ENCODE measurements around the gene PSG2.
"Not testable (repeated sequence)": the region's sequence is repeated elsewhere in the genome, so short reads cannot be mapped to it uniquely, and the experiment has no call there.

DNA sequence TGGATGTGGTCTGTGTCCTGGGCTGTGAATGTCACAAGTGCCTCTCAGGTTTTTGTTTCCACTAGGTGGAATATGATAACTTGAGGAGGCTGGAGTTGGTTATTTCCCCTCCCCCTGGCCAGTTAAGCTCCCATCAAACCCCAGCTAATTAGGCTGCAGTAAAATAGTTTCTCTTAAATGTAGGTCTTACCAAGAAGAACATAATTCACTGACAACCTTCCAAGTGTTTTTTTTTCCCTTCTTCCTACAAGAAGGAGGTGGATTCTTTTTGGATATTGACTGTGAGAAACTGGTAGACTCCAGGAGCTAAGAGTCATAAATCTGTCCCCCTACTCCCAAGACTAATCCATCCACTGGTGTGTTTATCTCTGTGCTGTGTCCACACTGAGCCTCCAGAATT lies 15.9 kb upstream of the PSG2 start:
- TF ChIP-seq, protein P1, sequence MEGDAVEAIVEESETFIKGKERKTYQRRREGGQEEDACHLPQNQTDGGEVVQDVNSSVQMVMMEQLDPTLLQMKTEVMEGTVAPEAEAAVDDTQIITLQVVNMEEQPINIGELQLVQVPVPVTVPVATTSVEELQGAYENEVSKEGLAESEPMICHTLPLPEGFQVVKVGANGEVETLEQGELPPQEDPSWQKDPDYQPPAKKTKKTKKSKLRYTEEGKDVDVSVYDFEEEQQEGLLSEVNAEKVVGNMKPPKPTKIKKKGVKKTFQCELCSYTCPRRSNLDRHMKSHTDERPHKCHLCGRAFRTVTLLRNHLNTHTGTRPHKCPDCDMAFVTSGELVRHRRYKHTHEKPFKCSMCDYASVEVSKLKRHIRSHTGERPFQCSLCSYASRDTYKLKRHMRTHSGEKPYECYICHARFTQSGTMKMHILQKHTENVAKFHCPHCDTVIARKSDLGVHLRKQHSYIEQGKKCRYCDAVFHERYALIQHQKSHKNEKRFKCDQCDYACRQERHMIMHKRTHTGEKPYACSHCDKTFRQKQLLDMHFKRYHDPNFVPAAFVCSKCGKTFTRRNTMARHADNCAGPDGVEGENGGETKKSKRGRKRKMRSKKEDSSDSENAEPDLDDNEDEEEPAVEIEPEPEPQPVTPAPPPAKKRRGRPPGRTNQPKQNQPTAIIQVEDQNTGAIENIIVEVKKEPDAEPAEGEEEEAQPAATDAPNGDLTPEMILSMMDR (conservative IDR thresholded peaks at IDR 0.05 in 1 of 2, IDR thresholded peaks at IDR 0.05 in 1 of 2; ENCODE audit: extremely low read depth in 1 of 2, insufficient read depth in 1 of 2, low read depth in 1 of 2, low read length in 2 of 2), result not testable (repeated sequence)
- TF ChIP-seq EZH2 (IDR thresholded peaks at IDR 0.05; ENCODE audit: borderline replicate concordance, low read length), result not testable (repeated sequence)
